Neural cell (in vitro differentiated cells): ENCODE results near the gene CLCN1. TPM values are rescaled to one million over a fixed set of nuclear protein-coding genes. Genes with fewer than 3 reads are reported as not detected.

Experiments used
- H2AFZ ChIP-seq: fragments of 200-600, 300-800 bp; sonication (generic), shearing (Covaris generic); 2 replicates; pipeline ENCODE4 v1.6.0; 2014; ENCODE audit warnings: low read depth, mild to moderate bottlenecking, antibody characterized with exemption, low read length, moderate library complexity
- H3F3A ChIP-seq: fragments of 200-600 bp; shearing (Covaris generic); 2 replicates; pipeline ENCODE4 v1.6.1; 2016; ENCODE audit warnings: mild to moderate bottlenecking, moderate library complexity, mixed read lengths, antibody characterized with exemption, low read length; ENCODE audit not compliant: insufficient read depth, poor library complexity, severe bottlenecking
- H3K27ac ChIP-seq: fragments of 200-600, 300-800 bp; sonication (generic), shearing (Covaris generic); 2 replicates; pipeline ENCODE4 v1.5.1; 2014; ENCODE audit warnings: mild to moderate bottlenecking, low read length, moderate library complexity
- H3K27me3 ChIP-seq: fragments of 300-800, 200-600 bp; sonication (generic), shearing (Covaris generic); 2 replicates; pipeline ENCODE4 v1.6.0; 2014; ENCODE audit warnings: mild to moderate bottlenecking, low read depth, low read length, moderate library complexity; ENCODE audit not compliant: insufficient read depth
- H3K36me3 ChIP-seq: fragments of 300-800, 200-600 bp; sonication (generic), shearing (Covaris generic); 2 replicates; pipeline ENCODE4 v1.5.1; 2014; ENCODE audit warnings: mild to moderate bottlenecking, antibody characterized with exemption, low read length, moderate library complexity; ENCODE audit not compliant: insufficient read depth
- H3K4me2 ChIP-seq: fragments of 300-800, 200-600 bp; sonication (generic), shearing (Covaris generic); 2 replicates; pipeline ENCODE4 v1.6.0; 2014; ENCODE audit warnings: mild to moderate bottlenecking, low read length
- H3K4me3 ChIP-seq: fragments of 300-800, 200-600 bp; sonication (generic), shearing (Covaris generic); 2 replicates; pipeline ENCODE4 v1.5.1; 2014; ENCODE audit warnings: mild to moderate bottlenecking, low read length, moderate library complexity
- H3K79me2 ChIP-seq: fragments of 200-600 bp; shearing (Covaris generic); replicated peaks from 2 replicates; pipeline ENCODE4 v1.6.0; 2014; ENCODE audit warnings: mild to moderate bottlenecking, low read length, moderate library complexity; ENCODE audit not compliant: insufficient read depth
- H3K9ac ChIP-seq: fragments of 300-800, 200-600 bp; sonication (generic), shearing (Covaris generic); 2 replicates; pipeline ENCODE4 v1.6.1; 2016; ENCODE audit warnings: mild to moderate bottlenecking, low read length, mixed read lengths
- H3K9me2 ChIP-seq: fragments of 200-600 bp; shearing (Covaris generic); 2 replicates; pipeline ENCODE4 v1.6.1; 2016; ENCODE audit warnings: mild to moderate bottlenecking, low read length, mixed read lengths; ENCODE audit not compliant: insufficient read depth
- H3K9me3 ChIP-seq: fragments of 200-600, 300-800 bp; sonication (generic), shearing (Covaris generic); 2 replicates; pipeline ENCODE4 v1.6.1; 2016; ENCODE audit warnings: mild to moderate bottlenecking, mixed run types, low read length, moderate library complexity, mixed read lengths
- H4K20me1 ChIP-seq: fragments of 200-600 bp; shearing (Covaris generic); 2 replicates; pipeline ENCODE4 v1.6.1; 2016; ENCODE audit warnings: mild to moderate bottlenecking, mixed run types; ENCODE audit not compliant: insufficient read depth
- EP300 ChIP-seq: fragments of 450-650 bp; conservative IDR thresholded peaks from 2 replicates; pipeline ENCODE4 v1.6.1; 2014; ENCODE audit warnings: antibody characterized with exemption, mild to moderate bottlenecking, moderate library complexity; ENCODE audit not compliant: poor library complexity, severe bottlenecking
- EZH2 ChIP-seq: fragments of 200-600, 300-800 bp; shearing (Covaris generic), sonication (generic); IDR thresholded peaks from 2 replicates; pipeline ENCODE4 v1.6.1; 2014; ENCODE audit warnings: antibody characterized with exemption, low read length, borderline replicate concordance, mild to moderate bottlenecking; ENCODE audit not compliant: insufficient read depth, poor library complexity, severe bottlenecking
- MXI1 ChIP-seq: fragments of 450-650 bp; conservative IDR thresholded peaks from 2 replicates; pipeline ENCODE4 v1.6.1; 2014; ENCODE audit warnings: antibody characterized with exemption, mild to moderate bottlenecking; ENCODE audit not compliant: poor library complexity, severe bottlenecking
- POLR2AphosphoS5 ChIP-seq: IDR thresholded peaks from 2 replicates; pipeline ENCODE4 v1.6.1; 2012
- RAD21 ChIP-seq: fragments of 450-650 bp; conservative IDR thresholded peaks from 2 replicates; pipeline ENCODE4 v1.6.1; 2014; ENCODE audit warnings: antibody characterized with exemption, mild to moderate bottlenecking, moderate library complexity
- SMC3 ChIP-seq: fragments of 450-650 bp; conservative IDR thresholded peaks from 2 replicates; pipeline ENCODE4 v1.6.1; 2014; ENCODE audit warnings: antibody characterized with exemption, mild to moderate bottlenecking, moderate library complexity; ENCODE audit not compliant: poor library complexity
- TAF1 ChIP-seq: IDR thresholded peaks from 2 replicates; pipeline ENCODE4 v1.6.1; 2012; ENCODE audit warnings: low read depth
- polyA plus RNA-seq: library from polyadenylated mRNA; depleted of rRNA; stranded (reverse); fragments of >200 nt; gene quantifications from 2 replicates; pipeline ENCODE4 v1.2.3, GENCODE V29; 2014
- TF ChIP-seq, protein P1 (sequence below): IDR thresholded peaks from 2 replicates; pipeline ENCODE4 v1.6.1; 2012; ENCODE audit warnings: borderline replicate concordance
- TF ChIP-seq, protein P2 (sequence below): fragments of 450-650 bp; IDR thresholded peaks from 2 replicates; pipeline ENCODE4 v1.5.1; 2014; ENCODE audit warnings: antibody characterized with exemption, mild to moderate bottlenecking, moderate library complexity; ENCODE audit not compliant: poor library complexity, severe bottlenecking

The CLCN1 gene
- polyA plus RNA-seq, 1 donor from 2014 or later, result not detected

DNA sequence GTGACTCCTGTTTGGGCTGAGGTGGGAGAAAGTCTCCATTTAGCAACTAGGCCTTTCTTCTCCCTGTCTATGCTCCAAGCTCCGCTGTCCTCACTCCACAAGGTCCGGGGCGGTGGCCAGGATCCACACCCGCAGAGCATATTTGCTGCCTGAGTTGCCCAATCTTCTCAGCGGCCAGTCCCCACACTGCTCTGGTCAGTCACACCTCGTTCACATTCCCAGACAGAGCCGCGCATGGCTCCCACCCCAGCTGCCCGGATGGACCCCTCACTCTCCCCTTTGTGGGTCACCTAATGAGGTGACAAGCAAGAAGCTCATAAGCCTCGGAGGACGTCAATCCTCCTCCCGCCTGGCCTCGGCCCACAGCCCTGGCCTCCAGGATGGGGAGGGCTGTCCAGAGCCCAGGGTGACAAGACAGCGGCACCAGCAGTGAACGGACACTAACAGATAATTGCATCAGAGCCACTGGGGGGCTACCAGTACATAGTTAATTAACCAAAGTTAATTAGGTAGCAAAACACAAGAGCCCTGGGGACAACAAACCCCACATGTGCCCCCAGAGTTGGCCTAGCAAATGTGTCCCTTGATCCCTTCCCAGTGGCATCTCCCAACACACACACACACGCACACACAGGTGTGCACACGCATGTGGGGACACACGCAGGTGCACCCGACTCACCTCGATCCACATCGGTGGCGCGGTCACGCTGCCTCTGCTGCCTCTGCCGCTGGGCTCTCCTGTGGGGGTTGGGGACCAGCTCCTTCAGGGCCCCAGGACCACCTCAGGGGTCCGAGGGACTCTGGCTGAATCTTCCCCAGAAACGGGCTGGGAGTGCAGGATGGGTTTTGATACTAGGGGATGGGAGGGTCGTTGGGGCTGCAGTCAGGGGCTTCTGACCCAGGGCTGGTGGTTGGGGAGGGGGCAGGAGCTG lies 81.0 kb downstream of the CLCN1 start:
- Histone ChIP-seq H3K4me2 (no peak overlapping the region), H3K27me3 (no peaks in the 10 kb centered on the region), H3K9me3 (no peaks in the 10 kb centered on the region), H3K27ac (no peak overlapping the region), H3K9ac (no peak overlapping the region), H3K79me2 (no peaks in the 10 kb centered on the region), H3F3A (no peaks in the 10 kb centered on the region), H3K9me2 (no peaks in the 10 kb centered on the region), H3K4me3 (no peak overlapping the region), H2AFZ (no peak overlapping the region), H4K20me1 (no peaks in the 10 kb centered on the region), H3K36me3 (no peaks in the 10 kb centered on the region)
- TF ChIP-seq RAD21 (no peak), POLR2AphosphoS5 (no peak), EP300 (no peak), TAF1 (no peak), EZH2 (no peak), MXI1 (no peak), SMC3 (no peak)
- TF ChIP-seq, protein P1, sequence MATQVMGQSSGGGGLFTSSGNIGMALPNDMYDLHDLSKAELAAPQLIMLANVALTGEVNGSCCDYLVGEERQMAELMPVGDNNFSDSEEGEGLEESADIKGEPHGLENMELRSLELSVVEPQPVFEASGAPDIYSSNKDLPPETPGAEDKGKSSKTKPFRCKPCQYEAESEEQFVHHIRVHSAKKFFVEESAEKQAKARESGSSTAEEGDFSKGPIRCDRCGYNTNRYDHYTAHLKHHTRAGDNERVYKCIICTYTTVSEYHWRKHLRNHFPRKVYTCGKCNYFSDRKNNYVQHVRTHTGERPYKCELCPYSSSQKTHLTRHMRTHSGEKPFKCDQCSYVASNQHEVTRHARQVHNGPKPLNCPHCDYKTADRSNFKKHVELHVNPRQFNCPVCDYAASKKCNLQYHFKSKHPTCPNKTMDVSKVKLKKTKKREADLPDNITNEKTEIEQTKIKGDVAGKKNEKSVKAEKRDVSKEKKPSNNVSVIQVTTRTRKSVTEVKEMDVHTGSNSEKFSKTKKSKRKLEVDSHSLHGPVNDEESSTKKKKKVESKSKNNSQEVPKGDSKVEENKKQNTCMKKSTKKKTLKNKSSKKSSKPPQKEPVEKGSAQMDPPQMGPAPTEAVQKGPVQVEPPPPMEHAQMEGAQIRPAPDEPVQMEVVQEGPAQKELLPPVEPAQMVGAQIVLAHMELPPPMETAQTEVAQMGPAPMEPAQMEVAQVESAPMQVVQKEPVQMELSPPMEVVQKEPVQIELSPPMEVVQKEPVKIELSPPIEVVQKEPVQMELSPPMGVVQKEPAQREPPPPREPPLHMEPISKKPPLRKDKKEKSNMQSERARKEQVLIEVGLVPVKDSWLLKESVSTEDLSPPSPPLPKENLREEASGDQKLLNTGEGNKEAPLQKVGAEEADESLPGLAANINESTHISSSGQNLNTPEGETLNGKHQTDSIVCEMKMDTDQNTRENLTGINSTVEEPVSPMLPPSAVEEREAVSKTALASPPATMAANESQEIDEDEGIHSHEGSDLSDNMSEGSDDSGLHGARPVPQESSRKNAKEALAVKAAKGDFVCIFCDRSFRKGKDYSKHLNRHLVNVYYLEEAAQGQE, result no peak
- TF ChIP-seq, protein P2, sequence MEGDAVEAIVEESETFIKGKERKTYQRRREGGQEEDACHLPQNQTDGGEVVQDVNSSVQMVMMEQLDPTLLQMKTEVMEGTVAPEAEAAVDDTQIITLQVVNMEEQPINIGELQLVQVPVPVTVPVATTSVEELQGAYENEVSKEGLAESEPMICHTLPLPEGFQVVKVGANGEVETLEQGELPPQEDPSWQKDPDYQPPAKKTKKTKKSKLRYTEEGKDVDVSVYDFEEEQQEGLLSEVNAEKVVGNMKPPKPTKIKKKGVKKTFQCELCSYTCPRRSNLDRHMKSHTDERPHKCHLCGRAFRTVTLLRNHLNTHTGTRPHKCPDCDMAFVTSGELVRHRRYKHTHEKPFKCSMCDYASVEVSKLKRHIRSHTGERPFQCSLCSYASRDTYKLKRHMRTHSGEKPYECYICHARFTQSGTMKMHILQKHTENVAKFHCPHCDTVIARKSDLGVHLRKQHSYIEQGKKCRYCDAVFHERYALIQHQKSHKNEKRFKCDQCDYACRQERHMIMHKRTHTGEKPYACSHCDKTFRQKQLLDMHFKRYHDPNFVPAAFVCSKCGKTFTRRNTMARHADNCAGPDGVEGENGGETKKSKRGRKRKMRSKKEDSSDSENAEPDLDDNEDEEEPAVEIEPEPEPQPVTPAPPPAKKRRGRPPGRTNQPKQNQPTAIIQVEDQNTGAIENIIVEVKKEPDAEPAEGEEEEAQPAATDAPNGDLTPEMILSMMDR, result no peak

DNA sequence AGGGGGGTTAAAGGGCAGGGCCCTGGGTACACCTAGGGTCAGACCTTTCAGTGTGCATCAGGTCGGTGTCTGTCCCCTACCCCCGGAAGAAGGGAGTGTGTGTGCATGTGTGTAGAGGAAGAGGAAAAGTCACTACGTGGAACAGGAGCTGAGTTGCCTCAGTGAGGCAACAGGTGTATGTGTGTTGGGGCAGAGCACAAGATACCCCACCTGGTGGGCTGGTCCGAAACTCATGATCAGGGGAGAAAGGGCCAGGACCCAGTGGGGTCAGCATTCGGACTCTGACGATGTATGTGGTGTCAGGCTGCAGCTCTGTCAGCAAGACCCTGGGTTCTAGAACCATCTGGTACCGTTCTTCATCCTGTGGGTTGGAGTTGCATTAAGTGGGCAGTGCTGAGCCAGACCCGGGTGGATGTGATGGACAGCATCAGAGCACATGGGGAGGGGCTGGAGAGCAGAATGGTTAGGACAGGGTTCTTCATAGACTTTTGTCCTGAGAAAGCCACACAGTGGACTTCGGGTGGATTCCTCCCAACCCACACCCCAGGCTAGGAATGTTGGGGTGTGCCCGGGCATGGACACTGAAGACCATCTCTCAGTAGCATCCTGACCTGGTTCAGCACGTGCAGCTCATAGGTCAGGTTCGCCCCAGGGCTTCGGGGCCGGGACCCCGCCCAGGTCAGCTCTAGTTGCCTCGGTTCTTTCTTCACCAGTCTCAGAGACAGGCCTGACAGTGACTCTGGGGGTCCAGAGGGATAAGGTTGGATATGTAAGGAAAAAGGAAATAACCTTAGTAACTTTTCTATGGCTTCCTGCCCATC lies 82.0 kb downstream of the CLCN1 start:
- Histone ChIP-seq H4K20me1 (no peaks in the 10 kb centered on the region), H3K4me2 (no peak overlapping the region)
- no peak for TF ChIP-seq MXI1
- TF ChIP-seq, protein P2, result no peak

More for the DNA sequence above, 82.0 kb downstream of the CLCN1 start:
- no peak overlapping the region for H3K4me3 ChIP-seq
- H3K27me3 ChIP-seq, result no peaks in the 10 kb centered on the region
- H3K27ac ChIP-seq, result no peak overlapping the region
- no peaks in the 10 kb centered on the region for H3K9me3 ChIP-seq
- H3K9me2 ChIP-seq, result no peaks in the 10 kb centered on the region
- no peaks in the 10 kb centered on the region for H3F3A ChIP-seq
- H2AFZ ChIP-seq, result no peak overlapping the region
- no peak overlapping the region for H3K9ac ChIP-seq
- H3K79me2 ChIP-seq, result no peaks in the 10 kb centered on the region
- H3K36me3 ChIP-seq, result no peaks in the 10 kb centered on the region
